PC-9 (cell line): ENCODE results near the gene SOX5.

ENCODE experiments used
- CTCF ChIP-seq: fragments of 200-600 bp; sonication (generic); conservative IDR thresholded peaks from 2 replicates; pipeline ENCODE4 v1.6.1; 2017; ENCODE audit warnings: mixed run types, antibody characterized with exemption, mild to moderate bottlenecking, moderate library complexity
- EZH2 ChIP-seq: fragments of 200-600 bp; sonication (generic); IDR thresholded peaks from 2 replicates; pipeline ENCODE4 v1.8.0; 2017; ENCODE audit warnings: antibody characterized with exemption, low read depth

GRCh38 chr12:23950775-23951451, 1.4 kb upstream of the SOX5 start:
- TF ChIP-seq EZH2 (no peak), CTCF (no peak)
